ENCODE measurements around the gene SLC9A6.

SLC9A6 gene

DNA sequence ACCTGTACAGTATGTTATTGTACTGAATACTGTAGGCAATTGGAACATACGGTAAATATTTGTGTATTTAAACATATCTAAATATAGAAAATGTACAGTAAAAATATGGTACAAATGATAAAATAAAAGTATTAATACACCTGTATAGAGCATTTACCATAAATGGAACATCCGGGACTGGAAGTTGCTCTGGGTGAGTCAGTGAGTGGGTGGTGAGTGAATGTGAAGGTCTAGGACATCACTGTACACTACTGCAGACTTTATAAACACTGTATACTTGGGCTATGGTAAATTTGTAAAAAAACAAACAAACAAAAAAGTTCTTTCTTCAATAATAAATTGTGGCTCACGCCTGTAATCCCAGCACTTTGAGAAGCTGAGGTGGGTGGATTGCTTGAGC, 109.7 kb downstream of the SLC9A6 start:
- TF ChIP-seq, protein P1, sequence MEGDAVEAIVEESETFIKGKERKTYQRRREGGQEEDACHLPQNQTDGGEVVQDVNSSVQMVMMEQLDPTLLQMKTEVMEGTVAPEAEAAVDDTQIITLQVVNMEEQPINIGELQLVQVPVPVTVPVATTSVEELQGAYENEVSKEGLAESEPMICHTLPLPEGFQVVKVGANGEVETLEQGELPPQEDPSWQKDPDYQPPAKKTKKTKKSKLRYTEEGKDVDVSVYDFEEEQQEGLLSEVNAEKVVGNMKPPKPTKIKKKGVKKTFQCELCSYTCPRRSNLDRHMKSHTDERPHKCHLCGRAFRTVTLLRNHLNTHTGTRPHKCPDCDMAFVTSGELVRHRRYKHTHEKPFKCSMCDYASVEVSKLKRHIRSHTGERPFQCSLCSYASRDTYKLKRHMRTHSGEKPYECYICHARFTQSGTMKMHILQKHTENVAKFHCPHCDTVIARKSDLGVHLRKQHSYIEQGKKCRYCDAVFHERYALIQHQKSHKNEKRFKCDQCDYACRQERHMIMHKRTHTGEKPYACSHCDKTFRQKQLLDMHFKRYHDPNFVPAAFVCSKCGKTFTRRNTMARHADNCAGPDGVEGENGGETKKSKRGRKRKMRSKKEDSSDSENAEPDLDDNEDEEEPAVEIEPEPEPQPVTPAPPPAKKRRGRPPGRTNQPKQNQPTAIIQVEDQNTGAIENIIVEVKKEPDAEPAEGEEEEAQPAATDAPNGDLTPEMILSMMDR (IDR thresholded peaks at IDR 0.05; ENCODE audit: poor library complexity, severe bottlenecking) = no peak
- Histone ChIP-seq H3K27ac (ENCODE audit: poor library complexity, severe bottlenecking) (no peak overlapping the region), H3K4me1 (ENCODE audit: insufficient read depth, poor library complexity, severe bottlenecking) (no peaks in the 10 kb centered on the region), H3K36me3 (ENCODE audit: low read depth) (no peaks in the 10 kb centered on the region), H3K27me3 (ENCODE audit: insufficient read depth, poor library complexity, severe bottlenecking) (no peaks in the 10 kb centered on the region), H3K9me3 (ENCODE audit: severe bottlenecking) (no peaks in the 10 kb centered on the region), H3K4me3 (ENCODE audit: severe bottlenecking) (no peak overlapping the region)
- DNase-seq (ENCODE audit: low spot score) (no peak), ATAC-seq (ENCODE audit: low read depth) (peak; percentile 72; the same call in 1 of the 3 replicates)
